Neural progenitor cell (in vitro differentiated cells): ENCODE data around the gene PROC. TPM values are rescaled to one million over a fixed set of nuclear protein-coding genes. Genes with fewer than 3 reads are reported as not detected.
A peak's percentile ranks its signal among the peaks of the same experiment; 100 is the strongest.

Experiments used
- DNase-seq: peaks from one replicate; pipeline ENCODE4 v3.0.0-alpha.2; 2016; ENCODE audit warnings: low spot score
- H2AFZ ChIP-seq: fragments of 200-600 bp; sonication (generic); replicated peaks from 2 replicates; pipeline ENCODE4 v1.6.1; 2016; ENCODE audit warnings: antibody characterized with exemption
- H3F3A ChIP-seq: fragments of 200-600 bp; sonication (generic); 2 replicates; pipeline ENCODE4 v1.6.1; 2016; ENCODE audit warnings: antibody characterized with exemption, low read depth
- H3K27ac ChIP-seq: fragments of 200-600 bp; sonication (generic); 2 replicates; pipeline ENCODE4 v1.5.1; 2016; ENCODE audit warnings: mild to moderate bottlenecking
- H3K27me3 ChIP-seq: fragments of 200-600 bp; sonication (generic); 2 replicates; pipeline ENCODE4 v1.6.1; 2016; ENCODE audit warnings: mild to moderate bottlenecking, moderate library complexity
- H3K36me3 ChIP-seq: fragments of 200-600 bp; sonication (generic); 2 replicates; pipeline ENCODE4 v1.5.1; 2016
- H3K4me1 ChIP-seq: fragments of 200-600 bp; sonication (generic); 2 replicates; pipeline ENCODE4 v1.6.1; 2016; ENCODE audit warnings: mixed run types
- H3K4me2 ChIP-seq: fragments of 200-600 bp; sonication (generic); 2 replicates; pipeline ENCODE4 v1.6.1; 2016
- H3K4me3 ChIP-seq: fragments of 200-600 bp; sonication (generic); 2 replicates; pipeline ENCODE4 v1.5.1; 2016
- H3K79me2 ChIP-seq: fragments of 200-600 bp; sonication (generic); 2 replicates; pipeline ENCODE4 v1.6.1; 2016; ENCODE audit warnings: low read depth
- H3K9ac ChIP-seq: fragments of 200-600 bp; sonication (generic); 2 replicates; pipeline ENCODE4 v1.6.1; 2016
- H3K9me3 ChIP-seq: fragments of 200-600 bp; sonication (generic); 2 replicates; pipeline ENCODE4 v1.5.1; 2016; ENCODE audit warnings: low read depth
- H4K20me1 ChIP-seq: fragments of 200-600 bp; sonication (generic); 2 replicates; pipeline ENCODE4 v1.6.1; 2016; ENCODE audit warnings: low read depth
- H3K27ac Mint-ChIP-seq: 3 replicates; pipeline ENCODE4 v1.8.0; 2021; ENCODE audit warnings: mixed read lengths
- H3K27me3 Mint-ChIP-seq: 2 replicates; pipeline ENCODE4 v1.8.0; 2022; ENCODE audit warnings: low read depth, mild to moderate bottlenecking, inconsistent platforms, moderate library complexity, mixed read lengths; ENCODE audit not compliant: insufficient read depth
- H3K36me3 Mint-ChIP-seq: 3 replicates; pipeline ENCODE4 v1.8.0; 2021; ENCODE audit warnings: mixed read lengths
- H3K4me1 Mint-ChIP-seq: 3 replicates; pipeline ENCODE4 v1.8.0; 2021; ENCODE audit warnings: mixed read lengths
- H3K4me3 Mint-ChIP-seq: 3 replicates; pipeline ENCODE4 v1.8.0; 2021; ENCODE audit warnings: mild to moderate bottlenecking, moderate library complexity, mixed read lengths
- H3K9me3 Mint-ChIP-seq: 3 replicates; pipeline ENCODE4 v1.8.0; 2020; ENCODE audit warnings: mixed read lengths
- EZH2 ChIP-seq: fragments of 200-600 bp; sonication (generic); IDR thresholded peaks from 2 replicates; pipeline ENCODE4 v1.6.1; 2017; ENCODE audit warnings: antibody characterized with exemption, mild to moderate bottlenecking, moderate library complexity
- EZH2phosphoT487 ChIP-seq: fragments of 200-600 bp; sonication (generic); IDR thresholded peaks from 2 replicates; pipeline ENCODE4 v1.6.1; 2017; ENCODE audit warnings: antibody characterized with exemption
- total RNA-seq: library from RNA; depleted of rRNA; stranded (reverse); fragments of >200 nt; gene quantifications from 2 replicates; pipeline ENCODE4 v1.2.3, GENCODE V29; 2015; ENCODE audit warnings: low replicate concordance
- TF ChIP-seq, protein P1 (sequence below): fragments of 200-600 bp; sonication (generic); IDR thresholded peaks from 2 replicates; pipeline ENCODE4 v1.5.1; 2017; ENCODE audit warnings: antibody characterized with exemption, mild to moderate bottlenecking

Gene PROC
- total RNA-seq = 0.25 TPM in 1 of 2 replicates, not detected in the other

GRCh38 chr2:127418300-127419111, at the start of gene PROC:
TSS of gene PROC (plus strand) at chr2:127418427. CDS start at chr2:127419943, 1,516 bp downstream.
- no peak within 1 kb of the TSS for H3K4me3 Mint-ChIP-seq
- H3K9me3 Mint-ChIP-seq = peaks cover 3% of the 10 kb centered on the region
- Histone ChIP-seq H3K9ac (no peak within 1 kb of the TSS), H3K27me3 (peaks cover 97% of the 10 kb centered on the region), H3K27ac (no peak within 1 kb of the TSS), H3K36me3 (no peaks in the 10 kb centered on the region), H4K20me1 (no peaks in the 10 kb centered on the region), H3K9me3 (no peaks in the 10 kb centered on the region), H3F3A (peaks cover 9% of the 10 kb centered on the region), H3K79me2 (no peaks in the 10 kb centered on the region), H2AFZ (no peak within 1 kb of the TSS), H3K4me3 (no peak within 1 kb of the TSS), H3K4me2 (no peak within 1 kb of the TSS), H3K4me1 (peaks cover 7% of the 10 kb centered on the region)
- peak within 1 kb of the TSS; percentile 76 for H3K27ac Mint-ChIP-seq
- TF ChIP-seq EZH2 = no peak
- no peak for TF ChIP-seq EZH2phosphoT487
- TF ChIP-seq, protein P1, sequence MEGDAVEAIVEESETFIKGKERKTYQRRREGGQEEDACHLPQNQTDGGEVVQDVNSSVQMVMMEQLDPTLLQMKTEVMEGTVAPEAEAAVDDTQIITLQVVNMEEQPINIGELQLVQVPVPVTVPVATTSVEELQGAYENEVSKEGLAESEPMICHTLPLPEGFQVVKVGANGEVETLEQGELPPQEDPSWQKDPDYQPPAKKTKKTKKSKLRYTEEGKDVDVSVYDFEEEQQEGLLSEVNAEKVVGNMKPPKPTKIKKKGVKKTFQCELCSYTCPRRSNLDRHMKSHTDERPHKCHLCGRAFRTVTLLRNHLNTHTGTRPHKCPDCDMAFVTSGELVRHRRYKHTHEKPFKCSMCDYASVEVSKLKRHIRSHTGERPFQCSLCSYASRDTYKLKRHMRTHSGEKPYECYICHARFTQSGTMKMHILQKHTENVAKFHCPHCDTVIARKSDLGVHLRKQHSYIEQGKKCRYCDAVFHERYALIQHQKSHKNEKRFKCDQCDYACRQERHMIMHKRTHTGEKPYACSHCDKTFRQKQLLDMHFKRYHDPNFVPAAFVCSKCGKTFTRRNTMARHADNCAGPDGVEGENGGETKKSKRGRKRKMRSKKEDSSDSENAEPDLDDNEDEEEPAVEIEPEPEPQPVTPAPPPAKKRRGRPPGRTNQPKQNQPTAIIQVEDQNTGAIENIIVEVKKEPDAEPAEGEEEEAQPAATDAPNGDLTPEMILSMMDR = no peak
- peaks cover 25% of the 10 kb centered on the region for H3K4me1 Mint-ChIP-seq
- H3K36me3 Mint-ChIP-seq = no peaks in the 10 kb centered on the region
- DNase-seq = no peak
- H3K27me3 Mint-ChIP-seq = peaks cover 37% of the 10 kb centered on the region

DNA sequence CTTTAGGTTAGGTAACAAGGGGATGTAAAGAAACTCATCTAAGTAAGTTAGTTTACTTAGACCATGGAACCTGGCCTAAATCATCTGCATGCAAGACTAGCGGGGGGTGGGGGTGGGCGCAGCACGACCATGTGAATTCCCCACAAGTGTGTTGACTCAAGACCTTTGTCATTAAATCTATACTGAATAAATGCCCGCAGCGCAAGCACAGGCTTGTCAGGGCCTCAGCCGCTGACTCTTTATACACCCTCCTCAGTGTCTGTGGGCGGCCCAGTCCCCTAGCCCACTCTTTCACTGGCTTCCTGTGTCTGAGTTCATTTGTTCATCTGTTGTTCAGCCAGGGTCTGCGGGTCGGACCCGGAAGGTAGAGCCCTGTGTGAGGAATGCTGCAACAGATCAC, 48.2 kb upstream of the PROC start:
- Histone ChIP-seq H3K79me2 (peaks cover 95% of the 10 kb centered on the region), H3K4me2 (no peak overlapping the region), H3K9me3 (peaks cover 14% of the 10 kb centered on the region), H3K4me3 (no peak overlapping the region), H3K27me3 (no peaks in the 10 kb centered on the region), H4K20me1 (peaks cover 10% of the 10 kb centered on the region), H3K9ac (no peak overlapping the region), H3K36me3 (no peaks in the 10 kb centered on the region), H3K4me1 (no peaks in the 10 kb centered on the region), H2AFZ (no peak overlapping the region), H3F3A (no peaks in the 10 kb centered on the region), H3K27ac (no peak overlapping the region)
- Mint-ChIP-seq H3K4me3 (no peak overlapping the region), H3K27me3 (no peaks in the 10 kb centered on the region), H3K27ac (no peak overlapping the region), H3K4me1 (peaks cover 15% of the 10 kb centered on the region), H3K9me3 (peaks cover 49% of the 10 kb centered on the region), H3K36me3 (peaks cover 33% of the 10 kb centered on the region)
- DNase-seq = no peak
- TF ChIP-seq EZH2phosphoT487 (no peak), EZH2 (no peak)
- TF ChIP-seq, protein P1 = no peak

- no peak overlapping the region for H3K9ac ChIP-seq
- no peaks in the 10 kb centered on the region for H3F3A ChIP-seq
- Mint-ChIP-seq H3K36me3 (peaks cover 35% of the 10 kb centered on the region), H3K9me3 (peaks cover 56% of the 10 kb centered on the region), H3K4me3 (no peak overlapping the region), H3K27ac (no peak overlapping the region), H3K4me1 (peaks cover 10% of the 10 kb centered on the region), H3K27me3 (no peaks in the 10 kb centered on the region)
- H3K27ac ChIP-seq = no peak overlapping the region
- no peak overlapping the region for H2AFZ ChIP-seq
- peaks cover 97% of the 10 kb centered on the region for H3K79me2 ChIP-seq
- no peak for DNase-seq
- TF ChIP-seq, protein P1 = no peak
- TF ChIP-seq EZH2phosphoT487 (no peak), EZH2 (no peak)
- H3K4me2 ChIP-seq = no peak overlapping the region
- peaks cover 19% of the 10 kb centered on the region for H3K9me3 ChIP-seq
- H3K36me3 ChIP-seq = no peaks in the 10 kb centered on the region
- no peaks in the 10 kb centered on the region for H3K4me1 ChIP-seq
- H4K20me1 ChIP-seq = peaks cover 1% of the 10 kb centered on the region
- no peaks in the 10 kb centered on the region for H3K27me3 ChIP-seq
- H3K4me3 ChIP-seq = no peak overlapping the region
Measured at GRCh38 chr2:127371037-127371436, 47.2 kb upstream of the PROC start.
